ENCODE results near the gene RHBDF2. TPM values are rescaled to one million over a fixed set of nuclear protein-coding genes. Genes with fewer than 3 reads are reported as not detected.

RHBDF2 gene
- total RNA-seq, 4 donors from 2014 or later, result 11.4 to 29.8 (median 23.3) TPM

DNA sequence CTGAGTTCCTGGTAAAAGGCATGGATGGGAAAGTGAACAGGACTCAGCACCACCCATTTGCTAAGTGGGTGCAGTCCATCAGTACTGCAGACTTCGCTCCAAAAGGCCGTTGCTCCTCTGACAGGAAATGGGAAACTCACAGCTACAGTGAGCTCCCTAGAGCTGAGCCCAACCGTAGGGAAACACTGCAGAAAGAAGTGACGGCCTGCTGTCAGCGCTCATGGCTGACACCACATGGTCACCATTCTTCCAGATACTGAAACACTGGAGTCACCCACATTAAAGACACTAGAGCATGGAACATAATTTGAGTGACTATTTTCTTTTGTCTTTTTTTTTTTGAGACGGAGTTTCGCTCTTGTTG lies 80.2 kb downstream of the RHBDF2 start:
- no peaks in the 10 kb centered on the region for H3K9me3 ChIP-seq
- H3K27me3 ChIP-seq, result no peaks in the 10 kb centered on the region
- intact Hi-C loops (cut with DNase I; ENCODE audit: low total_unique reads) (no loop called here), in situ Hi-C loops (cut with MboI; ENCODE audit: low sequenced_read_pairs in 4 of 4) (no loop called here)
- H3K27ac ChIP-seq, result no peak overlapping the region
- peaks cover 34 to 39% of the 10 kb centered on the region in 2 donors for H3K4me1 ChIP-seq
- ATAC-seq (no peak), DNase-seq (no peak)
- no peak for TF ChIP-seq POLR2A (IDR thresholded peaks at IDR 0.05)
- TF ChIP-seq, protein P1, sequence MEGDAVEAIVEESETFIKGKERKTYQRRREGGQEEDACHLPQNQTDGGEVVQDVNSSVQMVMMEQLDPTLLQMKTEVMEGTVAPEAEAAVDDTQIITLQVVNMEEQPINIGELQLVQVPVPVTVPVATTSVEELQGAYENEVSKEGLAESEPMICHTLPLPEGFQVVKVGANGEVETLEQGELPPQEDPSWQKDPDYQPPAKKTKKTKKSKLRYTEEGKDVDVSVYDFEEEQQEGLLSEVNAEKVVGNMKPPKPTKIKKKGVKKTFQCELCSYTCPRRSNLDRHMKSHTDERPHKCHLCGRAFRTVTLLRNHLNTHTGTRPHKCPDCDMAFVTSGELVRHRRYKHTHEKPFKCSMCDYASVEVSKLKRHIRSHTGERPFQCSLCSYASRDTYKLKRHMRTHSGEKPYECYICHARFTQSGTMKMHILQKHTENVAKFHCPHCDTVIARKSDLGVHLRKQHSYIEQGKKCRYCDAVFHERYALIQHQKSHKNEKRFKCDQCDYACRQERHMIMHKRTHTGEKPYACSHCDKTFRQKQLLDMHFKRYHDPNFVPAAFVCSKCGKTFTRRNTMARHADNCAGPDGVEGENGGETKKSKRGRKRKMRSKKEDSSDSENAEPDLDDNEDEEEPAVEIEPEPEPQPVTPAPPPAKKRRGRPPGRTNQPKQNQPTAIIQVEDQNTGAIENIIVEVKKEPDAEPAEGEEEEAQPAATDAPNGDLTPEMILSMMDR (IDR thresholded peaks at IDR 0.05 in 4 of 5, conservative IDR thresholded peaks at IDR 0.05 in 1 of 5), result no peak
- no peaks in the 10 kb centered on the region for H3K36me3 ChIP-seq
- H3K4me3 ChIP-seq, result no peak overlapping the region

Other genes with a start within 250 kb of the RHBDF2 start
- gene UBALD2, start 236.1 kb downstream of the RHBDF2 start, total RNA-seq, result 100 to 1,000 TPM in 1 of 4 donors, 10 to 100 TPM in 3; 28.9 to 151 (median 52.2) TPM
- 1 to 10 TPM in 3 of 4 donors, under 1 TPM in 1; 0.59 to 2.4 (median 1.1) TPM for gene QRICH2, start 193.1 kb downstream of the RHBDF2 start, total RNA-seq
- 10 to 100 TPM; 10.2 to 23.4 (median 15.9) TPM for gene PRPSAP1, start 147.5 kb downstream of the RHBDF2 start, total RNA-seq
- 1 to 10 TPM in 3 of 4 donors, under 1 TPM in 1; 0.66 to 5.0 (median 2.5) TPM for gene SPHK1, start 116.8 kb downstream of the RHBDF2 start, total RNA-seq
- gene UBE2O, start 48.3 kb downstream of the RHBDF2 start, total RNA-seq, result 10 to 100 TPM; 16.4 to 46.5 (median 32.4) TPM
- gene AANAT, start 33.8 kb downstream of the RHBDF2 start, total RNA-seq, result not detected
- gene CYGB, start 36.3 kb upstream of the RHBDF2 start, total RNA-seq, result 10 to 100 TPM in 2 of 4 donors, 1 to 10 TPM in 2; 8.1 to 19.7 (median 10.6) TPM
- gene PRCD, start 38.6 kb upstream of the RHBDF2 start, total RNA-seq, result 1 to 10 TPM in 2 of 4 donors, under 1 TPM in 1, not detected in 1; 0.33 to 3.7 (median 1.1) TPM
- gene ST6GALNAC2, start 84.4 kb upstream of the RHBDF2 start, total RNA-seq, result 10 to 100 TPM; 13.6 to 31.1 (median 27.4) TPM
- gene ST6GALNAC1, start 142.3 kb upstream of the RHBDF2 start, total RNA-seq, result 1 to 10 TPM; 1.5 to 4.3 (median 2.0) TPM
- 10 to 100 TPM; 24.3 to 43.0 (median 30.6) TPM for gene MXRA7, start 209.5 kb upstream of the RHBDF2 start, total RNA-seq
- gene JMJD6, start 225.2 kb upstream of the RHBDF2 start, total RNA-seq, result 10 to 100 TPM; 29.7 to 42.9 (median 41.7) TPM
- 10 to 100 TPM; 23.9 to 35.5 (median 29.7) TPM for gene METTL23, start 225.4 kb upstream of the RHBDF2 start, total RNA-seq
- 100 to 1,000 TPM in 2 of 4 donors, 10 to 100 TPM in 2; 75.0 to 148 (median 90.4) TPM for gene SRSF2, start 235.9 kb upstream of the RHBDF2 start, total RNA-seq
- gene MFSD11, start 236.7 kb upstream of the RHBDF2 start, total RNA-seq, result 10 to 100 TPM; 14.0 to 24.2 (median 19.5) TPM